Vein endothelial cell (primary cell): ENCODE data around the gene ADIPOR2. TPM values are rescaled to one million over a fixed set of nuclear protein-coding genes. Genes with fewer than 3 reads are reported as not detected.

ENCODE experiments used
- small RNA-seq: library from RNA; depleted of rRNA; stranded (forward); fragments of <200 nt; gene quantifications from one replicate; pipeline ENCODE3, GENCODE V24; 2012
- total RNA-seq: library from RNA; depleted of rRNA; stranded (reverse); fragments of >200 nt; gene quantifications from 2 replicates; pipeline ENCODE4 v1.2.3, GENCODE V29; 2012

The ADIPOR2 gene, protein sequence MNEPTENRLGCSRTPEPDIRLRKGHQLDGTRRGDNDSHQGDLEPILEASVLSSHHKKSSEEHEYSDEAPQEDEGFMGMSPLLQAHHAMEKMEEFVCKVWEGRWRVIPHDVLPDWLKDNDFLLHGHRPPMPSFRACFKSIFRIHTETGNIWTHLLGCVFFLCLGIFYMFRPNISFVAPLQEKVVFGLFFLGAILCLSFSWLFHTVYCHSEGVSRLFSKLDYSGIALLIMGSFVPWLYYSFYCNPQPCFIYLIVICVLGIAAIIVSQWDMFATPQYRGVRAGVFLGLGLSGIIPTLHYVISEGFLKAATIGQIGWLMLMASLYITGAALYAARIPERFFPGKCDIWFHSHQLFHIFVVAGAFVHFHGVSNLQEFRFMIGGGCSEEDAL
- total RNA-seq: 30.1 and 42.8 TPM in 2 replicates

DNA sequence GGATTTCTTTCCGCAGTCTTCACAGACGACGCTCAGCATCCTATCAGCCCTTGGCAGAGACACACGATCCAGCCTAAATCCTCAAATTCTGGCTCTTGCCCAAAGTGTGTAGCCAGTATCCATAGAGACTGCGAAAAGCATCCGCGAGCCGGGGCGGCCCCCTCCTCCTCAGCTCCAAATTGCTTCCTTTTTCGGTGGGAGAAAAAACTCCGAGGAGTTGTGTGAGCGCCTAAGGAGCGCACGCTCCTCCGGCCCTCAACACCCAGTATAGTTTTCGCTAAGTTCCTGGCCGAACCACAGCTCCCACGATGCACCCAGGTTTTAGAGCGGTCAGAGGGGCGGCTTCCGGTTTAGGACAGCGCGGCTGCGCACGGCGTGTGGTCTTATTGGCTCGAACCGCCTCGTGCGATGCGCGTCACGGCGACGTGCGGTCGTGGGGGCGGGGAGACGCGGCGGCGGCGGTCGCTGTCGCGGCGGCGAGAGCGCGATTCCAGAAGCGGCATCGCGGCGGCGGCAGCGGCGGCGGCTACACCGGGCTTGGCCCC is at the start of gene ADIPOR2:
TSS of gene ADIPOR2 (plus strand) at position 493 of the 545 bp plus-strand sequence. CDS start 63,274 bp downstream, outside the sequence.

GRCh38 chr12:1820191-1820895 is 129.5 kb downstream of the ADIPOR2 start, which contains the start of gene LRTM2:
LRTM2 (plus strand) TSS chr12:1820565; CDS start chr12:1828149, 7,584 bp downstream.

Small RNA genes within 50 kb of the gene (small RNA-seq; reads per million reads assigned to genes)
- not detected for gene MIR3649

Other genes with a start within 250 kb of the ADIPOR2 start
- gene FBXL14, start 96.5 kb upstream of the ADIPOR2 start, total RNA-seq: 16.3 and 18.9 TPM in 2 replicates
- gene WNT5B, start 61.8 kb upstream of the ADIPOR2 start, total RNA-seq: 0.33 and 0.38 TPM in 2 replicates
- gene LRTM2, start 129.5 kb downstream of the ADIPOR2 start, total RNA-seq: 0.10 TPM in 1 of 2 replicates, not detected in the other
- 0.65 and 1.3 TPM in 2 replicates for gene CACNA2D4, start 227.6 kb downstream of the ADIPOR2 start, total RNA-seq